GM23338 (cell line): ENCODE measurements around the gene CACNA2D3. TPM values are rescaled to one million over a fixed set of nuclear protein-coding genes. Genes with fewer than 3 reads are reported as not detected.

Experiments used
- ATAC-seq: fragments of 200-7000 bp; cut with Tn5 transposase; 3 replicates; pipeline ENCODE4 v1.9.1; 2020
- DNase-seq: peaks from one replicate; pipeline ENCODE4 v3.0.0-alpha.2; 2015; ENCODE audit warnings: low spot score
- H2AFZ ChIP-seq: fragments of 200-600 bp; sonication (generic); 2 replicates; pipeline ENCODE4 v1.8.0; 2016; ENCODE audit warnings: antibody characterized with exemption, mild to moderate bottlenecking, moderate library complexity
- H3F3A ChIP-seq: fragments of 200-600 bp; sonication (generic); replicated peaks from 2 replicates; pipeline ENCODE4 v1.8.0; 2017; ENCODE audit warnings: antibody characterized with exemption, mixed run types, low read depth
- H3K27ac ChIP-seq: fragments of 200-600 bp; sonication (generic); 2 replicates; pipeline ENCODE4 v1.6.1; 2016; ENCODE audit warnings: low read depth
- H3K27me3 ChIP-seq: fragments of 200-600 bp; sonication (generic); 2 replicates; pipeline ENCODE4 v1.8.0; 2016; ENCODE audit warnings: mild to moderate bottlenecking, mixed run types, moderate library complexity; ENCODE audit not compliant: insufficient read depth
- H3K36me3 ChIP-seq: fragments of 200-600 bp; sonication (generic); 2 replicates; pipeline ENCODE4 v1.8.0; 2016; ENCODE audit warnings: mild to moderate bottlenecking; ENCODE audit not compliant: insufficient read depth
- H3K4me1 ChIP-seq: fragments of 200-600 bp; sonication (generic); 2 replicates; pipeline ENCODE4 v1.8.0; 2016; ENCODE audit warnings: mild to moderate bottlenecking, moderate library complexity; ENCODE audit not compliant: insufficient read depth
- H3K4me2 ChIP-seq: fragments of 200-600 bp; sonication (generic); 2 replicates; pipeline ENCODE4 v1.7.1; 2017; ENCODE audit warnings: mixed run types
- H3K4me3 ChIP-seq: fragments of 200-600 bp; sonication (generic); 2 replicates; pipeline ENCODE4 v1.6.1; 2016; ENCODE audit warnings: mixed run types
- H3K79me2 ChIP-seq: fragments of 200-600 bp; sonication (generic); replicated peaks from 2 replicates; pipeline ENCODE4 v1.8.0; 2017; ENCODE audit warnings: mild to moderate bottlenecking; ENCODE audit not compliant: insufficient read depth
- H3K9me2 ChIP-seq: fragments of 200-600 bp; sonication (generic); 2 replicates; pipeline ENCODE4 v1.8.0; 2017; ENCODE audit not compliant: insufficient read depth
- H4K20me1 ChIP-seq: fragments of 200-600 bp; sonication (generic); replicated peaks from 2 replicates; pipeline ENCODE4 v1.8.0; 2017; ENCODE audit warnings: mild to moderate bottlenecking; ENCODE audit not compliant: insufficient read depth
- H3K27ac Mint-ChIP-seq: 2 replicates; pipeline ENCODE4 v1.8.0; 2020; ENCODE audit warnings: inconsistent platforms, mild to moderate bottlenecking, moderate library complexity, mixed read lengths
- H3K27me3 Mint-ChIP-seq: 3 replicates; pipeline ENCODE4 v1.8.0; 2022; ENCODE audit warnings: low read depth, mild to moderate bottlenecking, moderate library complexity, mixed read lengths, inconsistent platforms; ENCODE audit not compliant: insufficient read depth, poor library complexity
- H3K36me3 Mint-ChIP-seq: 3 replicates; pipeline ENCODE4 v1.8.0; 2021; ENCODE audit warnings: low read depth, mild to moderate bottlenecking, inconsistent platforms, moderate library complexity, mixed read lengths
- H3K4me1 Mint-ChIP-seq: 3 replicates; pipeline ENCODE4 v1.8.0; 2020; ENCODE audit warnings: mild to moderate bottlenecking, inconsistent platforms, mixed read lengths
- H3K4me3 Mint-ChIP-seq: 3 replicates; pipeline ENCODE4 v1.8.0; 2021; ENCODE audit warnings: moderate library complexity, mild to moderate bottlenecking, inconsistent platforms, mixed read lengths
- H3K9me3 Mint-ChIP-seq: 3 replicates; pipeline ENCODE4 v1.8.0; 2020; ENCODE audit warnings: moderate library complexity, mild to moderate bottlenecking, inconsistent platforms, mixed read lengths
- CREB1 ChIP-seq: fragments of 250-450 bp; sonication (Bioruptor Pico); IDR thresholded peaks from 2 replicates; pipeline ENCODE4 v1.5.0; 2020; ENCODE audit warnings: low read depth, mild to moderate bottlenecking, moderate library complexity
- EZH2phosphoT487 ChIP-seq: fragments of 200-600 bp; sonication (generic); IDR thresholded peaks from one replicate; pipeline ENCODE4 v1.8.1; 2018; ENCODE audit warnings: antibody characterized with exemption; ENCODE audit not compliant: unreplicated experiment
- JUNB ChIP-seq: IDR thresholded peaks from one replicate; pipeline ENCODE4 v1.6.1; 2016; ENCODE audit warnings: antibody characterized with exemption; ENCODE audit not compliant: unreplicated experiment
- NANOG ChIP-seq: IDR thresholded peaks from 2 replicates; pipeline ENCODE4 v1.6.1; 2016; ENCODE audit warnings: antibody characterized with exemption, borderline replicate concordance
- POLR2AphosphoS5 ChIP-seq: IDR thresholded peaks from 2 replicates; pipeline ENCODE4 v1.6.1; 2016; ENCODE audit warnings: antibody characterized with exemption, low read depth
- STAT1 ChIP-seq: IDR thresholded peaks from one replicate; pipeline ENCODE4 v1.6.1; 2016; ENCODE audit warnings: antibody characterized with exemption; ENCODE audit not compliant: unreplicated experiment
- ZNF114 ChIP-seq: fragments of 250-450 bp; sonication (Bioruptor Pico); IDR thresholded peaks from 2 replicates; pipeline ENCODE4 v1.5.0; 2020; ENCODE audit warnings: mild to moderate bottlenecking, moderate library complexity
- polyA plus RNA-seq: library from polyadenylated mRNA; unstranded; fragments of >200 nt; fragmentation: Nextera tagmentation; extraction: Ambion mirVana; gene quantifications from 2 replicates; pipeline ENCODE4 v1.2.1, GENCODE V29; 2016
- total RNA-seq: library from RNA; depleted of rRNA; stranded (reverse); fragments of >200 nt; shearing (Covaris generic); gene quantifications from 2 replicates; pipeline ENCODE4 v1.2.3, GENCODE V29; 2014
- TF ChIP-seq, protein P1 (sequence below): IDR thresholded peaks from 2 replicates; pipeline ENCODE4 v1.6.1; 2016; ENCODE audit warnings: antibody characterized with exemption
- TF ChIP-seq, protein P2 (sequence below): IDR thresholded peaks from one replicate; pipeline ENCODE4 v1.6.1; 2018; ENCODE audit warnings: antibody characterized with exemption; ENCODE audit not compliant: unreplicated experiment
- TF ChIP-seq, protein P3 (sequence below): fragments of 250-450 bp; sonication (Bioruptor Pico); IDR thresholded peaks from 2 replicates; pipeline ENCODE4 v1.5.0; 2020; ENCODE audit warnings: mild to moderate bottlenecking, moderate library complexity

Gene CACNA2D3
- total and polyA plus RNA-seq, 2 experiments from 2014 or later, result 2.2 to 2.3 TPM

DNA sequence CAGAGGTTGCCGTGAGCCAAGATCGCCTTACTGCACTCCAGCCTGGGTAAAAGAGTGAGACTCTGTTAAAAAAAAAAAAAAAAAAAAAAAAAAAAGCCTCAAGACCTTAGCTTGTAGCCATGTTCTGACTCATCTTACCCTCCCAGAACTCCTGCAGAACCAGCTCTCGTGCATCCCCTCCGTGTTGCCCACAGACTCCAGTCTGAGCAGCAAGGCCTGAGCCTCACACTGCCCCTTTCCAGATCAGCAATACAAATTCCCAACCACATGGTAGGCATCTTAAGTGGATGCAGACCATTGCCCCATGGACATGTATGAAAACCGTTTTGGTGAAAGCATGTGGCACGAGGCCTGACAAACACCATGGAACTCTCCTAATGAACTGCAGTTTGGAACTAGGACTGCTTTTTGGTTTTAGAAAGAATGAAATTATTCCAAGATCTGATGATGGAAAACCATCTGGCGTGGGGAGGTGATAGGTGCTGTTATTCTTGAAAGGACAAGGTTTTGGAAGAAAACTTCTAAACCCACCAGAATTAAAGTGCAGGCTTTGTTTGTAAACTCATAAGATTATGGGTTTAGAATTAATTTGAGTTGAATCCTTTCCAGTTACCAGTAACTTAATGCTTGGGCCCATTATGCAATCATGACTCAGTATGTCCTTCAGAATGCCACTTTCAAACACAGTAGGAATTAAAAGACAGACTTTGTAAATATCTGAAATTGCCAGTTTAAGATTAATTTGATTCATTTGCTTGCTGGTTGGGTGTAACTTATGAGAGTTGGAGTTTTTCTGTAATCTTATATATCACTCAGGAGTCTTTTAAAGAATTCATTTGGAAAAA is 969.3 kb downstream of the CACNA2D3 start:
- Histone ChIP-seq H3K4me3 (no peak overlapping the region), H3K79me2 (no peaks in the 10 kb centered on the region), H3K9me2 (peaks cover 4% of the 10 kb centered on the region; the same call in 1 of the 2 replicates), H2AFZ (no peak overlapping the region), H3K36me3 (no peaks in the 10 kb centered on the region), H4K20me1 (no peaks in the 10 kb centered on the region), H3K4me1 (no peaks in the 10 kb centered on the region), H3K27ac (no peak overlapping the region), H3K27me3 (no peaks in the 10 kb centered on the region), H3K4me2 (no peak overlapping the region), H3F3A (no peaks in the 10 kb centered on the region)
- no peak for TF ChIP-seq NANOG
- TF ChIP-seq, protein P1, sequence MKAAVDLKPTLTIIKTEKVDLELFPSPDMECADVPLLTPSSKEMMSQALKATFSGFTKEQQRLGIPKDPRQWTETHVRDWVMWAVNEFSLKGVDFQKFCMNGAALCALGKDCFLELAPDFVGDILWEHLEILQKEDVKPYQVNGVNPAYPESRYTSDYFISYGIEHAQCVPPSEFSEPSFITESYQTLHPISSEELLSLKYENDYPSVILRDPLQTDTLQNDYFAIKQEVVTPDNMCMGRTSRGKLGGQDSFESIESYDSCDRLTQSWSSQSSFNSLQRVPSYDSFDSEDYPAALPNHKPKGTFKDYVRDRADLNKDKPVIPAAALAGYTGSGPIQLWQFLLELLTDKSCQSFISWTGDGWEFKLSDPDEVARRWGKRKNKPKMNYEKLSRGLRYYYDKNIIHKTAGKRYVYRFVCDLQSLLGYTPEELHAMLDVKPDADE, result no peak
- TF ChIP-seq ZNF114 (CRISPR knock-in tag), result no peak
- TF ChIP-seq, protein P2, sequence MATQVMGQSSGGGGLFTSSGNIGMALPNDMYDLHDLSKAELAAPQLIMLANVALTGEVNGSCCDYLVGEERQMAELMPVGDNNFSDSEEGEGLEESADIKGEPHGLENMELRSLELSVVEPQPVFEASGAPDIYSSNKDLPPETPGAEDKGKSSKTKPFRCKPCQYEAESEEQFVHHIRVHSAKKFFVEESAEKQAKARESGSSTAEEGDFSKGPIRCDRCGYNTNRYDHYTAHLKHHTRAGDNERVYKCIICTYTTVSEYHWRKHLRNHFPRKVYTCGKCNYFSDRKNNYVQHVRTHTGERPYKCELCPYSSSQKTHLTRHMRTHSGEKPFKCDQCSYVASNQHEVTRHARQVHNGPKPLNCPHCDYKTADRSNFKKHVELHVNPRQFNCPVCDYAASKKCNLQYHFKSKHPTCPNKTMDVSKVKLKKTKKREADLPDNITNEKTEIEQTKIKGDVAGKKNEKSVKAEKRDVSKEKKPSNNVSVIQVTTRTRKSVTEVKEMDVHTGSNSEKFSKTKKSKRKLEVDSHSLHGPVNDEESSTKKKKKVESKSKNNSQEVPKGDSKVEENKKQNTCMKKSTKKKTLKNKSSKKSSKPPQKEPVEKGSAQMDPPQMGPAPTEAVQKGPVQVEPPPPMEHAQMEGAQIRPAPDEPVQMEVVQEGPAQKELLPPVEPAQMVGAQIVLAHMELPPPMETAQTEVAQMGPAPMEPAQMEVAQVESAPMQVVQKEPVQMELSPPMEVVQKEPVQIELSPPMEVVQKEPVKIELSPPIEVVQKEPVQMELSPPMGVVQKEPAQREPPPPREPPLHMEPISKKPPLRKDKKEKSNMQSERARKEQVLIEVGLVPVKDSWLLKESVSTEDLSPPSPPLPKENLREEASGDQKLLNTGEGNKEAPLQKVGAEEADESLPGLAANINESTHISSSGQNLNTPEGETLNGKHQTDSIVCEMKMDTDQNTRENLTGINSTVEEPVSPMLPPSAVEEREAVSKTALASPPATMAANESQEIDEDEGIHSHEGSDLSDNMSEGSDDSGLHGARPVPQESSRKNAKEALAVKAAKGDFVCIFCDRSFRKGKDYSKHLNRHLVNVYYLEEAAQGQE, result no peak
- H3K27ac Mint-ChIP-seq, result no peak overlapping the region
- DNase-seq, result no peak
- peaks cover 4% of the 10 kb centered on the region for H3K27me3 Mint-ChIP-seq
- H3K4me1 Mint-ChIP-seq, result no peaks in the 10 kb centered on the region
- no peak for ATAC-seq
- no peaks in the 10 kb centered on the region for H3K36me3 Mint-ChIP-seq
- H3K9me3 Mint-ChIP-seq, result no peaks in the 10 kb centered on the region
- no peak overlapping the region for H3K4me3 Mint-ChIP-seq

DNA sequence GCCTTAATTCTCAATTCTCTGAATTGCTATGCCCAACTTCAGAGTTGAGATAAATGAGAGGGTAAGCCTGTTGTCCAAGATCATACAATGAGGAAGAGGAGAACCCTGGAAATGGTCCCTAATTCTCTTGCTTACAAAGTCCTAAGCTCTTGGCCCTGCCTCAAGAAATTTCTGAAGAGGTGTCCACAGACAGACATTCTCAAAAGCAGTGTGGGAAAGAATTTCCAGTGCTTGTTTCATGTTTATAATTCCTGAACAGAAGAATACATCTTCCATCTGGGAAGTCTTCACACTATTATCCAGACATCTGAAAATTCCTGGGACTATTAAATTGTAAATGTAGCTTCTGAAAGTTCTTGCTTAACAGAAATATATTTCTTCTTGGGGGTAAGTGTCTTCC is 972.3 kb downstream of the CACNA2D3 start:
- ATAC-seq, result no peak
- no peak overlapping the region for H3K4me2 ChIP-seq
- H3K36me3 Mint-ChIP-seq, result no peaks in the 10 kb centered on the region
- TF ChIP-seq NANOG, result no peak
- no peak for TF ChIP-seq JUNB
- no peak for TF ChIP-seq POLR2AphosphoS5
- TF ChIP-seq STAT1, result no peak
- no peak for TF ChIP-seq EZH2phosphoT487
- TF ChIP-seq, protein P3, sequence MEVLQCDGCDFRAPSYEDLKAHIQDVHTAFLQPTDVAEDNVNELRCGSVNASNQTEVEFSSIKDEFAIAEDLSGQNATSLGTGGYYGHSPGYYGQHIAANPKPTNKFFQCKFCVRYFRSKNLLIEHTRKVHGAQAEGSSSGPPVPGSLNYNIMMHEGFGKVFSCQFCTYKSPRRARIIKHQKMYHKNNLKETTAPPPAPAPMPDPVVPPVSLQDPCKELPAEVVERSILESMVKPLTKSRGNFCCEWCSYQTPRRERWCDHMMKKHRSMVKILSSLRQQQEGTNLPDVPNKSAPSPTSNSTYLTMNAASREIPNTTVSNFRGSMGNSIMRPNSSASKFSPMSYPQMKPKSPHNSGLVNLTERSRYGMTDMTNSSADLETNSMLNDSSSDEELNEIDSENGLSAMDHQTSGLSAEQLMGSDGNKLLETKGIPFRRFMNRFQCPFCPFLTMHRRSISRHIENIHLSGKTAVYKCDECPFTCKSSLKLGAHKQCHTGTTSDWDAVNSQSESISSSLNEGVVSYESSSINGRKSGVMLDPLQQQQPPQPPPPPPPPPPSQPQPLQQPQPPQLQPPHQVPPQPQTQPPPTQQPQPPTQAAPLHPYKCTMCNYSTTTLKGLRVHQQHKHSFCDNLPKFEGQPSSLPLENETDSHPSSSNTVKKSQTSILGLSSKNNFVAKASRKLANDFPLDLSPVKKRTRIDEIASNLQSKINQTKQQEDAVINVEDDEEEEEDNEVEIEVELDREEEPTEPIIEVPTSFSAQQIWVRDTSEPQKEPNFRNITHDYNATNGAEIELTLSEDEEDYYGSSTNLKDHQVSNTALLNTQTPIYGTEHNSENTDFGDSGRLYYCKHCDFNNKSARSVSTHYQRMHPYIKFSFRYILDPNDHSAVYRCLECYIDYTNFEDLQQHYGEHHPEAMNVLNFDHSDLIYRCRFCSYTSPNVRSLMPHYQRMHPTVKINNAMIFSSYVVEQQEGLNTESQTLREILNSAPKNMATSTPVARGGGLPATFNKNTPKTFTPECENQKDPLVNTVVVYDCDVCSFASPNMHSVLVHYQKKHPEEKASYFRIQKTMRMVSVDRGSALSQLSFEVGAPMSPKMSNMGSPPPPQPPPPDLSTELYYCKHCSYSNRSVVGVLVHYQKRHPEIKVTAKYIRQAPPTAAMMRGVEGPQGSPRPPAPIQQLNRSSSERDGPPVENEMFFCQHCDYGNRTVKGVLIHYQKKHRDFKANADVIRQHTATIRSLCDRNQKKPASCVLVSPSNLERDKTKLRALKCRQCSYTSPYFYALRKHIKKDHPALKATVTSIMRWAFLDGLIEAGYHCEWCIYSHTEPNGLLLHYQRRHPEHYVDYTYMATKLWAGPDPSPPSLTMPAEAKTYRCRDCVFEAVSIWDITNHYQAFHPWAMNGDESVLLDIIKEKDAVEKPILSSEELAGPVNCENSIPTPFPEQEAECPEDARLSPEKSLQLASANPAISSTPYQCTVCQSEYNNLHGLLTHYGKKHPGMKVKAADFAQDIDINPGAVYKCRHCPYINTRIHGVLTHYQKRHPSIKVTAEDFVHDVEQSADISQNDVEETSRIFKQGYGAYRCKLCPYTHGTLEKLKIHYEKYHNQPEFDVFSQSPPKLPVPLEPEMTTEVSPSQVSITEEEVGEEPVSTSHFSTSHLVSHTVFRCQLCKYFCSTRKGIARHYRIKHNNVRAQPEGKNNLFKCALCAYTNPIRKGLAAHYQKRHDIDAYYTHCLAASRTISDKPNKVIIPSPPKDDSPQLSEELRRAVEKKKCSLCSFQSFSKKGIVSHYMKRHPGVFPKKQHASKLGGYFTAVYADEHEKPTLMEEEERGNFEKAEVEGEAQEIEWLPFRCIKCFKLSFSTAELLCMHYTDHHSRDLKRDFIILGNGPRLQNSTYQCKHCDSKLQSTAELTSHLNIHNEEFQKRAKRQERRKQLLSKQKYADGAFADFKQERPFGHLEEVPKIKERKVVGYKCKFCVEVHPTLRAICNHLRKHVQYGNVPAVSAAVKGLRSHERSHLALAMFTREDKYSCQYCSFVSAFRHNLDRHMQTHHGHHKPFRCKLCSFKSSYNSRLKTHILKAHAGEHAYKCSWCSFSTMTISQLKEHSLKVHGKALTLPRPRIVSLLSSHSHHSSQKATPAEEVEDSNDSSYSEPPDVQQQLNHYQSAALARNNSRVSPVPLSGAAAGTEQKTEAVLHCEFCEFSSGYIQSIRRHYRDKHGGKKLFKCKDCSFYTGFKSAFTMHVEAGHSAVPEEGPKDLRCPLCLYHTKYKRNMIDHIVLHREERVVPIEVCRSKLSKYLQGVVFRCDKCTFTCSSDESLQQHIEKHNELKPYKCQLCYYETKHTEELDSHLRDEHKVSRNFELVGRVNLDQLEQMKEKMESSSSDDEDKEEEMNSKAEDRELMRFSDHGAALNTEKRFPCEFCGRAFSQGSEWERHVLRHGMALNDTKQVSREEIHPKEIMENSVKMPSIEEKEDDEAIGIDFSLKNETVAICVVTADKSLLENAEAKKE, result no peak
- TF ChIP-seq CREB1 (CRISPR knock-in tag), result no peak

More for the DNA sequence above, 972.3 kb downstream of the CACNA2D3 start:
- Mint-ChIP-seq H3K27me3 (no peaks in the 10 kb centered on the region), H3K4me1 (no peaks in the 10 kb centered on the region), H3K9me3 (no peaks in the 10 kb centered on the region), H3K27ac (no peak overlapping the region), H3K4me3 (no peak overlapping the region)
- no peaks in the 10 kb centered on the region for H3K4me1 ChIP-seq
- H4K20me1 ChIP-seq, result no peaks in the 10 kb centered on the region
- no peaks in the 10 kb centered on the region for H3K79me2 ChIP-seq
- peaks cover 17% of the 10 kb centered on the region for H3K9me2 ChIP-seq
- no peak overlapping the region for H2AFZ ChIP-seq
- H3K27me3 ChIP-seq, result no peaks in the 10 kb centered on the region
- no peaks in the 10 kb centered on the region for H3F3A ChIP-seq
- H3K4me3 ChIP-seq, result no peak overlapping the region
- no peaks in the 10 kb centered on the region for H3K36me3 ChIP-seq
- H3K27ac ChIP-seq, result no peak overlapping the region
- no peak for DNase-seq
